Measurements from ENCODE around the gene VILL.
A peak's percentile ranks its signal among the peaks of the same experiment; 100 is the strongest.
"Not testable (repeated sequence)": the region's sequence is repeated elsewhere in the genome, so short reads cannot be mapped to it uniquely, and the experiment has no call there.

VILL gene

GRCh38 chr3:38036286-38036685 is 45.7 kb downstream of the VILL start:
- DNase-seq (ENCODE audit: low read depth, low spot score), result no peak

DNA sequence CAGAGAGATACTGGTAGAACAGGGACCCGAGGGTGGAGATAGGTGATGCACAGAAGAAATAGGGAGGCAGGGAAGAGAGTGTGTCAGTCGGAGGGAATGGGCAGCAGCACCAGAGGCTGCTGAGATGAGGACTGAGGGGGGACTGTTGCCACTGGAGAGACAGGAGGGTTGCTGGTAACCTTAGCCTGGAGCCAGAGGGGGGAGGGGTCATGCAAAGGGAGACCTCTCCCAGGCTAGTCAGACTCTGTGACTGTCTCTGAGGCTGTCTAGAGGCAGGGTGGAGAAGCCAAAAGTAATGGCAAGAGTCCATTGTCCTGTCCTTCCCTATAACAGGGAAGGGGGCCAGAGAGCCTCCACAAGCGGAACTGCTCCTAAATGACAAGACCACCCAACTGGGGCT is 46.3 kb downstream of the VILL start:
- DNase-seq (ENCODE audit: low read depth, low spot score), result no peak

DNA sequence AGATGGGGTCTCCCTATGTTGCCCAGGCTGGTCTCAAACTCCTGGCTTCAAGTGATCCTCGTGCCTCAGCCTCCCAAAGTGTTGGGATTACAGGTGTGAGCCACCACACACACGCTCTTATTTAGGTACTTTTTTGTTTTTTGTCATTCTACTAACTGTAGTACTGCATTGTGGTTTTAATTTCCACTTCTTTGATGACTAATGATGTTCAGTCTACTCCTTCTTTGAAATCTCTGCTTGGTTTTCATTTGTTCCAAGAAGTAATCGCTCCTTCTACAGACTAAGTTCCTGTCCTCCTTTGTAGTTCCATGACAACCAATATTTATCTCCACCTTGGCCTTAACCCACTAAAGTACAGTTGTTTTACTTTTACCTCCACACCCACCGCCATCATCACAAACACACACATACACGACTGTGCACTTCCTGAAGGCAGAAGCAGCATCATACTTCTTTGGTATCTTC is 47.9 kb downstream of the VILL start:
- no peak for DNase-seq (ENCODE audit: low read depth, low spot score)

GRCh38 chr3:38039101-38039898 is 48.7 kb downstream of the VILL start, which contains the start of gene DLEC1:
DLEC1 (plus strand) TSS chr3:38039208; CDS start chr3:38039226, 18 bp downstream.
- DNase-seq (ENCODE audit: low read depth, low spot score), result peak; percentile 54

GRCh38 chr3:38039899-38040261 is 49.3 kb downstream of the VILL start:
- DNase-seq (ENCODE audit: low read depth, low spot score), result no peak

GRCh38 chr3:38040401-38040800 is 49.8 kb downstream of the VILL start:
- no peak for DNase-seq (ENCODE audit: low read depth, low spot score)

- no peak for DNase-seq (ENCODE audit: low read depth, low spot score)
Measured at GRCh38 chr3:38043486-38043885, 52.9 kb downstream of the VILL start.

DNA sequence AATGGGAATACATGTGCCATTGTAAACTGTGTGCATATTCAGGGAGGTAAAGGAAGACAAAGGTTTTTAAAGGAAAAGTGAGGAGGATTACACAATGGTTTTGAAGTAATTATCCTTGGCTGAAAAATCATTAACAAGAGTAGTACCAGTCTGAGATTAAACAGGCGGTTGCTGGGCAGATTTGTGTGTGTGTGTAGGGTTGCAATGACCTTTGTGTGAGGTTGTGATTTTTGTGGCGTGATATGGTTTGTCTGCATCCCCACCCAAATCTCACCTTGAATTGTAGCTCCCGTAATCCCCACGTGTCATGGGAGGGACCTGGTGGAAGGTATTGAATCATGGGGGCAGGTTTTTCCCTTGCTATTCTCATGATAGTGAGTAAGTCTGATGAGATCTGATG is 55.4 kb downstream of the VILL start:
- DNase-seq (ENCODE audit: low read depth, low spot score), result no peak

DNA sequence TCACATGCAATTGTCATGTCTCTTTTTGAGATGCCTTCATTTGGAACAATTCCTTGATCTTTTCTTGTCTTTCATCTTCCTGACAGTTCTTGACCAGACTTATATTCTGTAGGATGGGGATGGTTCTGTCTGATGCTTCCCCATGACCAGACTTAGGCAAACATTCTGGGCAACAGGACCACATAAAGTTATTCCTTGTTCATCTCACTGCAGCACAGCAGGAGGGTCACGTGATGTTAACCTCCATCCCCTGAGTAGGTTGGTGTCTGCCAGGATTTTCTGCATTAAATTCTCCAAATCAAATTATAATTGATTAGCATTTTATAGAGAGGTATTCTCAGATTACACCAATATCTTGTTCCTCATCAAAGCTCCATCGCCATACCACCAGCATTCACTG is 56.2 kb downstream of the VILL start:
- no peak for DNase-seq (ENCODE audit: low read depth, low spot score)

GRCh38 chr3:38047896-38048295 is 57.3 kb downstream of the VILL start:
- no peak for DNase-seq (ENCODE audit: low read depth, low spot score)

GRCh38 chr3:38049358-38050126 is 59.0 kb downstream of the VILL start:
- no peak for DNase-seq (ENCODE audit: low read depth, low spot score)

DNA sequence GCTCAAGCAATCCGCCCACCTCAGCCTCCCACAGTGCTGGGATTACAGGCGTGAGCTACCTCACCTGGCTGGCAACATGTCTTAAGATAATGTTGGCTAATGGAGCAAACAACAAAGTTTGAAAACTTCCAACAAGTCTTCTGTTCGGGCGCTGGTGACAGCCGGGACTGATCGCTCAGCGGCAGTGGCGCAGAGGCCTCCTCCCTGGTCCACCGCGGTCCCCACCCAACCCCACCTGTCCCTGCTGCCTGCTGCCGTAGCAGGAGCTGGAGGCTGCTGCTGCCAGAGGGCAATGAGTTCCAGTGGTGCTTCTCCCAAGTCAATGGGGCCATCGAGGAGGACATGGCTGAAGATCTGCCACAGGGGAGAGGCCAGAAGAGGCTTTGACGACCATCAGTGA is 60.5 kb downstream of the VILL start:
- DNase-seq (ENCODE audit: low read depth, low spot score), result no peak

DNA sequence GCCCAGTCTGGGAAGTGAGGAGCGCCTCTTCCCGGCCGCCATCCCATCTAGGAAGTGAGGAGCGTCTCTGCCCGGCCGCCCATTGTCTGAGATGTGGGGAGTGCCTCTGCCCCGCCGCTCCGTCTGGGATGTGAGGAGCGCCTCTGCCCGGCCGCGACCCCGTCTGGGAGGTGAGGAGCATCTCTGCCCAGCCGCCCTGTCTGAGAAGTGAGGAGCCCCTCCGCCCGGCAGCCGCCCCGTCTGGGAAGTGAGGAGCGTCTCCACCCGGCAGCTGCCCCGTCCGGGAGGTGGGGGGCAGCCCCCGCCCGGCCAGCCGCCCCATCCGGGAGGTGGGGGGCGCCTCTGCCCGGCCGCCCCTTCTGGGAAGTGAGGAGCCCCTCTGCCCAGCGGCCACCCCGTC is 62.7 kb downstream of the VILL start:
- not testable (repeated sequence) for DNase-seq (ENCODE audit: low read depth, low spot score)

DNA sequence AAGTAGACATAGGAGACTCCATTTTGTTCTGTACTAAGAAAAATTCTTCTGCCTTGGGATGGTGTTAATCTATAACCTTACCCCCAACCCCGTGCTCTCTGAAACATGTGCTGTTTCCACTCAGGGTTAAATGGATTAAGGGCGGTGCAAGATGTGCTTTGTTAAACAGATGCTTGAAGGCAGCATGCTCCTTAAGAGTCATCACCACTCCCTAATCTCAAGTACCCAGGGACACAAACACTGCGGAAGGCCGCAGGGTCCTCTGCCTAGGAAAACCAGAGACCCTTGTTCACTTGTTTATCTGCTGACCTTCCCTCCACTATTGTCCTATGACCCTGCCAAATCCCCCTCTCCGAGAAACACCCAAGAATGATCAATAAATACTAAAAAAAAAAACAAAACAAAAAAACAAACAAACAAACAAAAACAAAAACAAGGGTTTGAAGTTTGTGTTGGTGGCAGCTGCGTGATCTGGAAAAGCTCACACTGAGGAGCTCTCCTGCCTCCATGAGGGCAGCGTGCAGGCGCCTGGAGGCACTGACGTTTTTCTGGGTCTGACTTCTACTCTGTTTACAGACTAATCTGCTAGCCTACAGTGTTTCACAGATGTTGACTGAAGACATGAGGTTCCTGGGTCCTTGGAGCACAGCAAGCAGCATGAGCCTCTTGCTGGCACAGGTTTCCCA is 63.4 kb downstream of the VILL start:
- not testable (repeated sequence) for DNase-seq (ENCODE audit: low read depth, low spot score)

DNA sequence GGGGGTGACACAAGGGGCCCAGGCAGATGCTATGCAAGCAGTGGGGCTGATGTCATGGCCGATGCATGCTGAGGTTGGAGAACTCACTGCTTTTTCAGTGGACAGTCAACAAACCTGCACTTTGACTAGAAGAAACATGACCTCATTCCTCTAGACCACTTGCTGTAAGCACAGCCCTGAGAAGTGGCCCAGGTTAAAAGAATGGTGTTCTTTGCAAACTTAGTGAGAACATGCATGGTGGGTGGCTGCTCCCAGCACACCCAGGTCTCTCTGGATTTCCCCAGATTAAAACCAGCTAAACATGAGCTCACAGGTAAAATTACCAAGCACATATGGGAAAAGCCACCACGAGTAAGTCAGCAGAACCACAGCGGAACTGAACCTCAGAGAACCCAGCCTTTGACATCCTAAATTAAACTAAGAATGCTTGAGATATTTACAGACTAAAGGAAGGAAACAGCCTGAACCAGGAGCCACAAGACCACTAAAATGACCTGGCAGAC is 64.0 kb downstream of the VILL start:
- DNase-seq (ENCODE audit: low read depth, low spot score), result no peak

All from activated CD4-positive, CD25-positive, alpha-beta regulatory T cell treated with anti-CD3 and anti-CD28 coated beads, Interleukin-2, amount 50 U/mL, for 16 hours (primary cell).